Neural progenitor cell (in vitro differentiated cells): ENCODE measurements around the gene TPP1.

Source experiments
- CTCF ChIP-seq: fragments of 200-600 bp; sonication (generic); IDR thresholded peaks from 2 replicates; pipeline ENCODE4 v1.5.1; 2017; ENCODE audit warnings: antibody characterized with exemption, mild to moderate bottlenecking
- EZH2 ChIP-seq: fragments of 200-600 bp; sonication (generic); IDR thresholded peaks from 2 replicates; pipeline ENCODE4 v1.6.1; 2017; ENCODE audit warnings: antibody characterized with exemption, mild to moderate bottlenecking, moderate library complexity

DNA sequence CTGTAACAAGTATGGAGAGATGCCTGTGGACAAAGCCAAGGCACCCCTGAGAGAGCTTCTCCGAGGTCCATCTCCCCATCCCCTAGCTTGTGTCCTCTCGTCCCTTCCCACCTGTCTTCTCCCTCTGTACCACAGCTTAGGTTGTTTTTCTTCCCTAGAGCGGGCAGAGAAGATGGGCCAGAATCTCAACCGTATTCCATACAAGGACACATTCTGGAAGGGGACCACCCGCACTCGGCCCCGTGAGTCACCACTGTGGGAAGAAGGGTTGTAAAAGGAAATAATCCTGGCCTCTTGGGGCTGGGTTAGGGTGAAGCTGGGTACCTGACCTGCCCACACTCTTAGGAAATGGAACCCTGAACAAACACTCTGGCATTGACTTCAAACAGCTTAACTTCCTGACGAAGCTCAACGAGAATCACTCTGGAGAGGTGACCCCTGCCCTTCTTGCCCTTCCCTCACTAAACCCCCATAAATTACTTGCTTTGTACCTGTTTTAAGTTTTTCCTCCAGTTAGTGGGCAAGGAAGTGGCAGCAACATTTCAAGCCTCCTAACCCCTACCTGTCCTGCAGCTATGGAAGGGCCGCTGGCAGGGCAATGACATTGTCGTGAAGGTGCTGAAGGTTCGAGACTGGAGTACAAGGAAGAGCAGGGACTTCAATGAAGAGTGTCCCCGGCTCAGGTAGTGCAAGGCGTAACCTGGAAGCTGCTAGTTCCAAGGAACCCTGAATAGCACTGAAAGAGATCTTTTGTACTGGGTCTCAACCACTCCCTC is 10.3 kb downstream of the TPP1 start:
- TF ChIP-seq CTCF (no peak), EZH2 (no peak)
